ENCODE results near the gene LYZ.

DNA sequence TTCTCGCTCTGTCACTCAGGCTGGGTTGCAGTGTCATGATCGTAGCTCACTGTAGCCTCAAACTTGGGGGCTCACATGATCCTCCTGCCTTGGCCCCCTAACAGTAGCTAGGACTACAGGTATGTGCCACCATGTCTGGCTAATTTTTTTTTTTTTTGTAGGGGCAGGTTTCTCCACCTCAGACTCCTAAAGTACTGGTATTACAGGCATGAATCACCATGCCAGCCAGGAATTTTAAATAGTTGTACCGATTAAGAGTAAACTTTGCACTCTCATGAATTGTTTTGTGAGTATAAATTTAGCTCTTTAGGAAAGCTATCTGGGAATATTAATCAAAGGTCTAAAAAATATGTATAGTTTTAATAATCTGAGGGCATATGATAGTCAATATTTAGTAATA, 36.9 kb downstream of the LYZ start:
- TF ChIP-seq GATA3 (IDR thresholded peaks at IDR 0.05; ENCODE audit: low read depth, low read length) = no peak
- TF ChIP-seq GATA2 (IDR thresholded peaks at IDR 0.05; ENCODE audit: low read depth, low read length) = no peak

All from SH-SY5Y (cell line).